ENCODE data around the gene GRM5.

Gene GRM5

GRCh38 chr11:88809126-88809525 lies 256.7 kb downstream of the GRM5 start:
- TF ChIP-seq TAF1 (IDR thresholded peaks at IDR 0.05; ENCODE audit: borderline replicate concordance, insufficient read depth, low read length) (no peak), SIN3A (IDR thresholded peaks at IDR 0.05; ENCODE audit: borderline replicate concordance, insufficient read depth, low read length) (no peak), FOXP2 (optimal IDR thresholded peaks at IDR 0.05; ENCODE audit: borderline replicate concordance, extremely low read depth, extremely low read length, insufficient read depth) (no peak), POLR2AphosphoS5 (IDR thresholded peaks at IDR 0.05; ENCODE audit: low read depth, low read length) (no peak), REST (IDR thresholded peaks at IDR 0.05; ENCODE audit: insufficient read depth in 1 of 2, low read depth in 2 of 2, low read length in 2 of 2) (no peak)

GRCh38 chr11:88807349-88807748 lies 258.4 kb downstream of the GRM5 start:
- TF ChIP-seq POLR2AphosphoS5 (IDR thresholded peaks at IDR 0.05; ENCODE audit: low read depth, low read length) (no peak), REST (IDR thresholded peaks at IDR 0.05; ENCODE audit: insufficient read depth in 1 of 2, low read depth in 2 of 2, low read length in 2 of 2) (no peak), SIN3A (IDR thresholded peaks at IDR 0.05; ENCODE audit: borderline replicate concordance, insufficient read depth, low read length) (no peak), TAF1 (IDR thresholded peaks at IDR 0.05; ENCODE audit: borderline replicate concordance, insufficient read depth, low read length) (no peak), FOXP2 (optimal IDR thresholded peaks at IDR 0.05; ENCODE audit: borderline replicate concordance, extremely low read depth, extremely low read length, insufficient read depth) (no peak)

- TF ChIP-seq SIN3A (IDR thresholded peaks at IDR 0.05; ENCODE audit: borderline replicate concordance, insufficient read depth, low read length) (no peak), TAF1 (IDR thresholded peaks at IDR 0.05; ENCODE audit: borderline replicate concordance, insufficient read depth, low read length) (no peak), FOXP2 (optimal IDR thresholded peaks at IDR 0.05; ENCODE audit: borderline replicate concordance, extremely low read depth, extremely low read length, insufficient read depth) (no peak), REST (IDR thresholded peaks at IDR 0.05; ENCODE audit: insufficient read depth in 1 of 2, low read depth in 2 of 2, low read length in 2 of 2) (no peak), POLR2AphosphoS5 (IDR thresholded peaks at IDR 0.05; ENCODE audit: low read depth, low read length) (no peak)
Observed at GRCh38 chr11:88806410-88806809, 259.4 kb downstream of the GRM5 start.

GRCh38 chr11:88801484-88802123 lies 264.2 kb downstream of the GRM5 start:
- TF ChIP-seq REST (IDR thresholded peaks at IDR 0.05; ENCODE audit: insufficient read depth in 1 of 2, low read depth in 2 of 2, low read length in 2 of 2) = no peak
- no peak for TF ChIP-seq POLR2AphosphoS5 (IDR thresholded peaks at IDR 0.05; ENCODE audit: low read depth, low read length)
- no peak for TF ChIP-seq FOXP2 (optimal IDR thresholded peaks at IDR 0.05; ENCODE audit: borderline replicate concordance, extremely low read depth, extremely low read length, insufficient read depth)
- TF ChIP-seq SIN3A (IDR thresholded peaks at IDR 0.05; ENCODE audit: borderline replicate concordance, insufficient read depth, low read length) = no peak
- TF ChIP-seq TAF1 (IDR thresholded peaks at IDR 0.05; ENCODE audit: borderline replicate concordance, insufficient read depth, low read length) = no peak
